LNCaP clone FGC (cell line): Measurements from ENCODE around the gene OR2A1.
"Not testable (repeated sequence)": the region's sequence is repeated elsewhere in the genome, so short reads cannot be mapped to it uniquely, and the experiment has no call there.

Source experiments
- DNase-seq: peaks from one replicate; pipeline ENCODE4 v3.0.0-alpha.2; 2011; ENCODE audit warnings: low read depth
- H3K4me3 ChIP-seq: 2 replicates; pipeline ENCODE4 v1.5.1; 2011; ENCODE audit warnings: mild to moderate bottlenecking, low read depth, low read length, control low read depth

OR2A1 gene, protein sequence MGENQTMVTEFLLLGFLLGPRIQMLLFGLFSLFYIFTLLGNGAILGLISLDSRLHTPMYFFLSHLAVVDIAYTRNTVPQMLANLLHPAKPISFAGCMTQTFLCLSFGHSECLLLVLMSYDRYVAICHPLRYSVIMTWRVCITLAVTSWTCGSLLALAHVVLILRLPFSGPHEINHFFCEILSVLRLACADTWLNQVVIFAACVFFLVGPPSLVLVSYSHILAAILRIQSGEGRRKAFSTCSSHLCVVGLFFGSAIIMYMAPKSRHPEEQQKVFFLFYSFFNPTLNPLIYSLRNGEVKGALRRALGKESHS

GRCh38 chr7:144311872-144312469 lies at the start of gene OR2A1:
TSS of gene OR2A1 (plus strand) at chr7:144312419. CDS start at chr7:144318125, 5,706 bp downstream.
- H3K4me3 ChIP-seq, DNase-seq: not testable (repeated sequence)

GRCh38 chr7:144264692-144265091 lies 47.5 kb upstream of the OR2A1 start, which contains the start of gene OR2A7:
TSS of gene OR2A7 (minus strand) at chr7:144264792. CDS start at chr7:144259628, 5,164 bp downstream.
- H3K4me3 ChIP-seq, DNase-seq: not testable (repeated sequence)

GRCh38 chr7:144269188-144269587 lies 43.0 kb upstream of the OR2A1 start, which contains the start of gene CTAGE8:
TSS of gene CTAGE8 (minus strand) at chr7:144269288. CDS start at chr7:144269250, 38 bp downstream.
- H3K4me3 ChIP-seq, DNase-seq: not testable (repeated sequence)

DNA sequence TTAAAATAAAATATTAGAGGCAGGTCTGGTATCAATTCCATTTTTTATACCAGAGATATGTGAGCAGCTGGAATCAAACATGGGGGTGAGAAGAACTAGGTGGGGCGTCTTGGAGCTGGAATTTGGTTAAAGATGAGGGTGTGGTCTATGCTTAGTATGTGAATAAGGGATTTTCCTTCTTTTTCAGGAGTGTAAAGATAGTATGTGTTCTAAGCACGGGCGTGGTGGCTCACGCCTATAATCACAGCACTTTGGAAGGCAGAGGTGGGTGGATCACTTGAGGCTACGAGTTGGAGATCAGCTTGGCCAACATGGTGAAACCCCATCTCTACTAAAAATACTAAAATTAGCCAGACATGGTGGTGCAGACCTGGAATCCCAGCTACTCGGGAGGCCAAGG lies 36.9 kb upstream of the OR2A1 start:
- DNase-seq, H3K4me3 ChIP-seq: not testable (repeated sequence)

DNA sequence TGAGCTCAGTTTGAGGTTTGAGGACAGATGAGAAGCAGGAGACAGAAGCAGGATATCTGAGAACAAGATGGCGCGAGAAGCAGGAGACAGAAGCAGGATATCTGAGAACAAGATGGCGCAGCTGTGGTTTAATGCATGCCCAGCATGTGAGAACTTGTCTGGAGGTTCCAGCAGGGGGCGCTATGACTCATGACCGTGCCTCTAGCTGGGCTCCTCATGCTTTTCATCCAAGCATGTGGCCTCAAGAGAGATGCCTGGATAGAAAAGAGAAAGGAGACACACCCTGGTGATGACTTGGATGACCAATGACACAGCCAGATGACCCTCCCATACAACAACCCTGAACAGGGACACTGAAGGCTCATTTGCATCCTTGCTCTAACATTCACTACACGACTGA lies 32.2 kb upstream of the OR2A1 start:
- not testable (repeated sequence) for DNase-seq, H3K4me3 ChIP-seq

- not testable (repeated sequence) for DNase-seq
Measured at GRCh38 chr7:144281981-144282380, 30.2 kb upstream of the OR2A1 start.

GRCh38 chr7:144282490-144282889 lies 29.7 kb upstream of the OR2A1 start:
- not testable (repeated sequence) for H3K4me3 ChIP-seq, DNase-seq

More at GRCh38 chr7:144281981-144282380, 30.2 kb upstream of the OR2A1 start:
- not testable (repeated sequence) for H3K4me3 ChIP-seq

GRCh38 chr7:144283716-144284115 lies 28.5 kb upstream of the OR2A1 start:
- H3K4me3 ChIP-seq, DNase-seq: not testable (repeated sequence)

DNA sequence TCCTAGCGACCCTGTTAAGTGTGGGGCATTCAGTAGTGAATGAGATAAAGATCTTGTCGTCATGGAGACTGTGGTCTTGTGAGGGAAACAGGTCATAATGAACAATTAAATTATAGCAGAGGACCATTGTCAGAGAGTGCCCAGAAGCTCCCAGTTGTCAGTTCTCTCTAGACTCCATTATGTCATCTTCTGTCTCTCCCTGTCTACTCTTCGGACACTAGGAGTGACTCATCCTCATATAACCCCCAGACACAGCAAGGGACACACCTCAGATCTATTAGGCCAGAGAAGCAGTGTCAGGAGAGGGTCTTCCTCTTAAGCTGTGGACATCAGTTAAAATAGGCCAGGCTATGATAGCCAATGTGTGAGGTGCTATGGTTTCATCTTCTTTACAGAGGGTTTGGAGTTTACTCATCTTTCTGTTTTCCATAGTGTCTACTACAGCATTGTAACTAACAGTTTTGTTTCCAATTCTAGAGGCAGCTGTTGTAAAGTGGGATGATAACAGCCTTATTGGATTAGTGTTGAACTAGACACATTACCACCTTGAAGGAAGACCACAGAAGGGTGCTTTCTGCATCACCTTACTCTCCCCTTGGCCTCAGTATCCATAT lies 24.9 kb upstream of the OR2A1 start:
- DNase-seq, H3K4me3 ChIP-seq: not testable (repeated sequence)

- not testable (repeated sequence) for H3K4me3 ChIP-seq, DNase-seq
Measured at GRCh38 chr7:144291607-144292006, 20.6 kb upstream of the OR2A1 start.

GRCh38 chr7:144292384-144293161 lies 19.6 kb upstream of the OR2A1 start:
- not testable (repeated sequence) for DNase-seq, H3K4me3 ChIP-seq

DNA sequence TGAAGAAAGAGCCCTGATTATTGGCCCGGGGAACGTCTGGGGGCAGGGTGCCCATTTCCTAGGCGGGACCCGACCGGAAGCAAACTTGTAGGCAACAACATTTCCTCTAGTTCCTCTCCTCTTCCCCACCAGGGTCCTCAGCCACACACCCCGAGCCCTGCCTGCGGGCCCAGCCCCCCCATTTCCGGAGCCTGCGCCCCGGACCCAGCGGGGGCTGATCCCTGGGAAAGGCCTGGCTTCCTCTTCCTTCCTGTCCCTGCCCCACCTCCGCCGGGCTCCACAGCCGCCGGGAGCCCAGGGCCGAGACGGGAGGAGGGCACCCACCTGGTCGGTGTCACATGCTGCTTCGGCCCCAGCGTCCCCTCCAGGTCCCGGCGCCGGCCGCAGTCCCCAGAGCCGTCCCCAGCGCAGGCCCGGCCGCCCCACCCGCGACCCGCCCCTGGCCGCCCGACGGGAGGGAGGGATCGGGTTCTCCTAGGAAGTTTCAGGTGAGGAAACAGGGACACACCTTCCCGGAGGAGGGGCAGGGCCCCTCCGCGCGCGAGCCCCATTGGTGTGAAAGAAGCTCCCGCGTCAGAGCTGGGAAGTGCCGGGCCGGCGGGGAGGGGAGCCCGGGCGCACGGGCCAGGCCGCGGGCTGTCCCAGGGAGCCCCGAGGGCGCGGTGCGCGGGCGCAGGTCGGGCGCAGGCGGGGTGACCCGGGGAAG lies 18.3 kb upstream of the OR2A1 start:
- H3K4me3 ChIP-seq, DNase-seq: not testable (repeated sequence)

GRCh38 chr7:144302578-144303303 lies 9.5 kb upstream of the OR2A1 start:
- not testable (repeated sequence) for H3K4me3 ChIP-seq, DNase-seq

- not testable (repeated sequence) for H3K4me3 ChIP-seq, DNase-seq
Measured at GRCh38 chr7:144303607-144304006, 8.6 kb upstream of the OR2A1 start.

DNA sequence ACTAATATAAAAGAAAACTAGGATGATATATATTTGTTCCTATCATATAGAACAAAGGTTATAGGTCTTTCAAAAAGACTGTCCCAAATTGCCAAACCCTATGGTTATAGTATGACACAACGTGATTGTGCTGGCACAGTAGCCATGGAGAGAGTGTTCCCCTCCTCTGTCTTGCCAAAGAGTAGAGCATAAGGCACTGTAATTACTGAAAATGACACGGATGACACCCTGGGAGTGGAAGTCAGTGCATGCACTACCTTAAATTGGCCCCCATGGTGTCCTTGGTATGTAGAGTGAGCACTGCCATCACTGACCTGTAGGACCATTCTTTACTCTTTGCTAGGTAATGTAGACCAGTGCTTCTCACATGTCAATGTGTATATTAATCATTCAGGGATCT lies 7.1 kb upstream of the OR2A1 start:
- not testable (repeated sequence) for H3K4me3 ChIP-seq, DNase-seq

GRCh38 chr7:144309702-144310101 lies 2.5 kb upstream of the OR2A1 start:
- DNase-seq, H3K4me3 ChIP-seq: not testable (repeated sequence)

- not testable (repeated sequence) for DNase-seq
Measured at GRCh38 chr7:144311218-144311617, 1.0 kb upstream of the OR2A1 start.

DNA sequence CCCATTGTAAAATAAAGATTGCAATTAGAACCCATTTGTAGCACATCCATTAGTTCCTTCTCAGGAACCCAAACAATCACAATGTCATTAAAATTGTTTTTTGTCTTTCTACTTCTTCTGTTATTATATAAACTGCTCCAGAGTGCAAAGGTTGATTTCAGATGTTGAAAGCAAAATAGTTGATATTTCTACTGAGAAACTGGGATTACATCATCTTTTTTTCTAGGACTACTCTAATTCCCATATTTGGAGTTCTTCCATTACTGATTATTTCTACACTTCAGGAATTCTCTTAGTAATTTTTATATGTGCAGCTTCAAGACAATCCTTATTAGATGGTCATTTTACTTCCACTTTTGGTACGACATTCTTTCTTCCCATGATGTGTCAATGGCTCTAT lies 5.3 kb downstream of the OR2A1 start:
- DNase-seq, H3K4me3 ChIP-seq: not testable (repeated sequence)

More at GRCh38 chr7:144311218-144311617, 1.0 kb upstream of the OR2A1 start:
- H3K4me3 ChIP-seq: not testable (repeated sequence)
